MM.1S (cell line): Measurements from ENCODE around the gene OPRM1.

Experiments
- DNase-seq: peaks from one replicate; pipeline ENCODE4 v3.0.0-alpha.2; 2015
- H2AFZ ChIP-seq: fragments of 300-600 bp; sonication (generic); 2 replicates; pipeline ENCODE4 v1.6.0; 2016; ENCODE audit warnings: antibody characterized with exemption, low read length
- H3F3A ChIP-seq: fragments of 300-600 bp; sonication (generic); 2 replicates; pipeline ENCODE4 v1.6.1; 2016; ENCODE audit warnings: mild to moderate bottlenecking, antibody characterized with exemption, low read length, moderate library complexity, mixed read lengths; ENCODE audit not compliant: insufficient read depth
- H3K27ac ChIP-seq: fragments of 300-600 bp; sonication (generic); 2 replicates; pipeline ENCODE4 v1.5.1; 2016; ENCODE audit warnings: mild to moderate bottlenecking, low read length
- H3K27me3 ChIP-seq: fragments of 300-600 bp; sonication (generic); replicated peaks from 2 replicates; pipeline ENCODE4 v1.6.0; 2016; ENCODE audit warnings: low read length; ENCODE audit not compliant: insufficient read depth
- H3K36me3 ChIP-seq: fragments of 300-600 bp; sonication (generic); replicated peaks from 2 replicates; pipeline ENCODE4 v1.6.1; 2016; ENCODE audit warnings: mild to moderate bottlenecking, low read length, mixed read lengths; ENCODE audit not compliant: insufficient read depth
- H3K4me1 ChIP-seq: fragments of 300-600 bp; sonication (generic); 2 replicates; pipeline ENCODE4 v1.6.1; 2016; ENCODE audit warnings: low read length, mixed read lengths
- H3K4me2 ChIP-seq: fragments of 300-600 bp; sonication (generic); 2 replicates; pipeline ENCODE4 v1.6.0; 2016; ENCODE audit warnings: low read depth, low read length
- H3K4me3 ChIP-seq: fragments of 300-600 bp; sonication (generic); 2 replicates; pipeline ENCODE4 v1.5.1; 2016; ENCODE audit warnings: low read length, mixed read lengths
- H3K79me2 ChIP-seq: fragments of 300-600 bp; sonication (generic); 2 replicates; pipeline ENCODE4 v1.6.1; 2016; ENCODE audit warnings: mixed run types, low read length, mixed read lengths
- H3K9ac ChIP-seq: fragments of 300-600 bp; sonication (generic); 2 replicates; pipeline ENCODE4 v1.6.1; 2016; ENCODE audit warnings: low read length, mixed read lengths
- H3K9me2 ChIP-seq: fragments of 300-600 bp; sonication (generic); replicated peaks from 2 replicates; pipeline ENCODE4 v1.6.1; 2016; ENCODE audit warnings: mild to moderate bottlenecking, low read length, mixed read lengths; ENCODE audit not compliant: insufficient read depth
- H3K9me3 ChIP-seq: fragments of 300-600 bp; sonication (generic); replicated peaks from 2 replicates; pipeline ENCODE4 v1.6.1; 2016; ENCODE audit warnings: mild to moderate bottlenecking, low read length, mixed read lengths; ENCODE audit not compliant: insufficient read depth
- H4K20me1 ChIP-seq: fragments of 300-600 bp; sonication (generic); 2 replicates; pipeline ENCODE4 v1.6.1; 2016; ENCODE audit warnings: mild to moderate bottlenecking, low read length, moderate library complexity, mixed read lengths; ENCODE audit not compliant: insufficient read depth
- EZH2 ChIP-seq: fragments of 300-600 bp; sonication (generic); optimal IDR thresholded peaks from 2 replicates; pipeline ENCODE3; 2017; ENCODE audit warnings: low read depth, mild to moderate bottlenecking, antibody characterized with exemption, low read length, mixed read lengths
- EZH2phosphoT487 ChIP-seq: fragments of 300-600 bp; sonication (generic); IDR thresholded peaks from 2 replicates; pipeline ENCODE4 v1.6.1; 2018; ENCODE audit warnings: antibody characterized with exemption, low read length
- TF ChIP-seq, protein P1 (sequence below): fragments of 300-600 bp; sonication (generic); IDR thresholded peaks from 2 replicates; pipeline ENCODE4 v1.5.1; 2016; ENCODE audit warnings: antibody characterized with exemption, low read length, mixed read lengths

The OPRM1 gene

DNA sequence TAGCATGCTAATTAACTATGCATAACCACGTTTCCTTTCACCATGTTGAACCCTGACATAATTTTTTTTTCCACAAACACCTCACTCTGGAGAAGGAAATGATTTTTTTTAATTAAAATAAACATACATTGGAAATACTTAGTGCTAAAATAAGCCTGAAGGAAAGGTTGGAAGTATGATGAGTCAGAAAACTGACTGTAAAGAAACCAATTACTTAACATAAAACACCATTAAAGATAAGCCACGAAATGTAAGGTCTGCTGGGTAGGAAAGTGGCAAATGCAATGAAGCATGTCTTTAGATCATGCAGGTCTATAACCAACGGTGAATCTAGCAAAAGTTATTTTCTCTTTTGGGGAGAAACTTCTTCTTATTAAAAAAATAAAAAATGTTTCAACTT is 47.5 kb downstream of the OPRM1 start:
- Histone ChIP-seq H3K9ac (no peak overlapping the region), H4K20me1 (no peaks in the 10 kb centered on the region), H3K27me3 (no peaks in the 10 kb centered on the region), H3F3A (no peaks in the 10 kb centered on the region), H3K36me3 (no peaks in the 10 kb centered on the region), H3K27ac (no peak overlapping the region), H3K4me3 (no peak overlapping the region), H3K4me1 (no peaks in the 10 kb centered on the region), H3K9me3 (no peaks in the 10 kb centered on the region), H3K9me2 (no peaks in the 10 kb centered on the region), H3K79me2 (no peaks in the 10 kb centered on the region), H3K4me2 (no peak overlapping the region), H2AFZ (no peak overlapping the region)
- no peak for DNase-seq
- TF ChIP-seq, protein P1, sequence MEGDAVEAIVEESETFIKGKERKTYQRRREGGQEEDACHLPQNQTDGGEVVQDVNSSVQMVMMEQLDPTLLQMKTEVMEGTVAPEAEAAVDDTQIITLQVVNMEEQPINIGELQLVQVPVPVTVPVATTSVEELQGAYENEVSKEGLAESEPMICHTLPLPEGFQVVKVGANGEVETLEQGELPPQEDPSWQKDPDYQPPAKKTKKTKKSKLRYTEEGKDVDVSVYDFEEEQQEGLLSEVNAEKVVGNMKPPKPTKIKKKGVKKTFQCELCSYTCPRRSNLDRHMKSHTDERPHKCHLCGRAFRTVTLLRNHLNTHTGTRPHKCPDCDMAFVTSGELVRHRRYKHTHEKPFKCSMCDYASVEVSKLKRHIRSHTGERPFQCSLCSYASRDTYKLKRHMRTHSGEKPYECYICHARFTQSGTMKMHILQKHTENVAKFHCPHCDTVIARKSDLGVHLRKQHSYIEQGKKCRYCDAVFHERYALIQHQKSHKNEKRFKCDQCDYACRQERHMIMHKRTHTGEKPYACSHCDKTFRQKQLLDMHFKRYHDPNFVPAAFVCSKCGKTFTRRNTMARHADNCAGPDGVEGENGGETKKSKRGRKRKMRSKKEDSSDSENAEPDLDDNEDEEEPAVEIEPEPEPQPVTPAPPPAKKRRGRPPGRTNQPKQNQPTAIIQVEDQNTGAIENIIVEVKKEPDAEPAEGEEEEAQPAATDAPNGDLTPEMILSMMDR, result no peak
- TF ChIP-seq EZH2phosphoT487 (no peak), EZH2 (no peak)

DNA sequence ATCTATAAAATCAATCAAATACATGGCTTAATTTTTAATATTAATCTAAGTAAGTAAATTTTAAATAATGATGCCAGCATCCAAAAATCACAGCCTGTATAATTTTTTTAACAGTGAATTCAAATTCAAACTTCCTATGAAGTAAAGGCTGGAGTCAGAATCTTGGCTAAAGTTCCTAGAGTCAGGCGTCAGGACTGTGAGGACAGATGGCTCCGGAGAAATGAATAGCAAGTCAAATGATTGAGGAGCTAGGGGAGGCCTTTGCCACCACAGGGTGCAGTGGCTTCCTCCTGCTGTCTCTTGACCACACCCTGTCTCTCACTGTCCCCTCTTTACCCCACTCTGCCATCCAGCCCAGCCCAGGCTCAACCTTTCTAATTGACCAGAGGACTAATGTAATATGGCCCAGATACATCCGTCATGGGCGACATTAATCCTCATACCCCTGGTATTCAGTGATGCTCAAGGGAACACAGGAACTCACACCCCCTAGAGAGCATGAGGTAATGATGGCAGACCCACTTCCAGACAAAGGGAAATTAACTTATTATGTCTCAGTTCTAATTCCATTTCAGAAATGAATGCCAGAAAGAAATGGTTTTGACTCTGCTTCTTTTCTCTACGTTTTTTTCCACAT is 53.4 kb downstream of the OPRM1 start:
- Histone ChIP-seq H3K79me2 (no peaks in the 10 kb centered on the region), H4K20me1 (no peaks in the 10 kb centered on the region), H2AFZ (no peak overlapping the region), H3K4me1 (no peaks in the 10 kb centered on the region), H3K4me3 (no peak overlapping the region), H3K27ac (no peak overlapping the region), H3K9me3 (no peaks in the 10 kb centered on the region), H3F3A (no peaks in the 10 kb centered on the region), H3K9ac (no peak overlapping the region), H3K36me3 (no peaks in the 10 kb centered on the region), H3K27me3 (no peaks in the 10 kb centered on the region), H3K9me2 (no peaks in the 10 kb centered on the region), H3K4me2 (no peak overlapping the region)
- TF ChIP-seq EZH2phosphoT487 (no peak), EZH2 (no peak)
- TF ChIP-seq, protein P1, result no peak
- no peak for DNase-seq

DNA sequence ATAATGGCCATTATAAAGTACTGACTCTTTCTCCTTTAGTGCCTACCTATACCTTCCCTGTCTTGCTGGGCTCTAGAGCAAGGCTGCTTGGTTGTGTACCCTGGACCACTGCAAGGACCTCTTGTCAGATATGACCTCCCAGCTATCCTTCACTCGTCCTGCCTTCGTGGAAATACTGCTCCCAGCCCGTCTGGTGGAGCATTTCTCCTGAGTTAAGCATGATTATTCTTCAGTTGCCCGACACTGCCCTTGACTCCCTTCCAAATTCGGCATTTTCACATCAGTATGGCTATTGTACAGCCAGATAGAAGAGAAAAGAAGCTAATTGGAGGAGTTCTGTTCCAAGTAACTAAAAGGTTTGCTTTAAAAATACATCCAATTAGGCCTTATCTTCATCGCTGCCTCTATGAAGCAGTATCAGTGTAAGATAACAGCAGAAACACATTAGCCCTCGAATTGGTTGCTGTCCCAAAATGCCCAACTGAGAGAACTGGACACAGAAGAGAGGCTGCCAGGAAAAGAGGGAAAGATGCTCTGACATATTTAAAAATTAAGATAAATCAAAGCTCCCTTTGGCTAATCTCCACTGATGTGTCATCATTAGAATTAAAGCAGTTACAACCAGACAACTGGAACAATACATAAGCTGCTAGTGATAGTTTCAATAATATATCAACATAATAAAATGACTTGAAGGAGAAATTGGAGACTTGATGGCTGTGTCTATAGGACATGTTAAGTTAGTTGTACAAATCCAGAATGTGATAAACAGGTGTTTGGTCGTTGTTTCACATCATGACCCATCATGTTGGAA is 54.4 kb downstream of the OPRM1 start:
- Histone ChIP-seq H3K4me1 (no peaks in the 10 kb centered on the region), H3K4me3 (no peak overlapping the region), H3K9ac (no peak overlapping the region), H3K4me2 (no peak overlapping the region), H3K79me2 (no peaks in the 10 kb centered on the region), H3F3A (no peaks in the 10 kb centered on the region), H4K20me1 (no peaks in the 10 kb centered on the region), H3K36me3 (no peaks in the 10 kb centered on the region), H3K9me2 (no peaks in the 10 kb centered on the region), H3K9me3 (no peaks in the 10 kb centered on the region), H3K27me3 (no peaks in the 10 kb centered on the region), H3K27ac (no peak overlapping the region), H2AFZ (no peak overlapping the region)
- TF ChIP-seq EZH2phosphoT487, result no peak
- TF ChIP-seq, protein P1, result no peak
- TF ChIP-seq EZH2, result no peak
- DNase-seq, result no peak
